NOMO-1 (cell line): Measurements from ENCODE around the gene IL36RN.

Source experiments
- DNase-seq, 2 experiments: peaks; one replicate each; lab custom pipeline; 2025; ENCODE audit not compliant: unreplicated experiment in 2 of 2; lab: John Stamatoyannopoulos, UW

The IL36RN gene

DNA sequence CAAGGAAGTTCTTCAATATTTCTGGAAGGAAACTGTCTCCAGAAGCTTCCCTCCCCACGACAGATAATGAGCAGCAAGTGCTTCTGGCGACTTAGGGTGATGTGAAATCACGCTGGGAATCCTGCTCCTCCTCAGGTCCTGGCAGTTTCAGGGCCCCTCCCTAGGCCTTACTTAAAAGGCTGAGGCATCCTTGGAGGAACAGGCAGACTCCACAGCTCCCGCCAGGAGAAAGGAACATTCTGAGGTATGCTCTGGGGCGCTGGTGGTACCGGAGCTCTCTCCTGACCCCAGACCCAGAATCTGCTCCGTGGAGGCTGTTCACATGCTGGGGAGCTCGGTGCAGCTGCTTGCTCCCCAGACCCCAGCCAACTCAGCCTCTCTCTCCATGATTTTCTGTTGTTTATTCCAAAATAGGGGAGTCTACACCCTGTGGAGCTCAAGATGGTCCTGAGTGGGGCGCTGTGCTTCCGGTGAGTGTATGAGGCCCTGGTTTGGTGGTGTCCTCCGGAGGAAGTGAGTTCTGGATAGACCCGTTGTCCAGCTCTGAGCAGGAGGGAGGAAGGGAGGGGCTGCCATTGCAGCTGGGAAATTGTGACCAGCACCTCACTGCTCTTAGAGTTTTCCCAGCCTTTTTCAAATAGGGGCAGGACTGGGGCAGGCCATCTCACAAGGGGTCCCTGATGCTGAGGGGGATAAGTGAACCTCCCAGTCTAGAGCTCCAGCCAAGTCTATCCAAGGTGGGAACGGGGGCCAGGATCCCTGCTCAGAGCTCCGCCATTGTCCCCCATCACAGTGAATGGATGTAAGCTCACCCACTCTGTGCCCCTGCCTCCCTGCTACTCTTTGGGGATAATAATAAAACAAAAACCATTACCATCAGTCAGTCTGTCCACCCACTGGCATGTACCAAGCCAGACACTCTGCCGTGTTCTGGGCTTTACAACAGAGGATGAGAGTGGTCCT, at the start of gene IL36RN:
Gene IL36RN, plus strand, starts transcription at position 201 of the 963 bp plus-strand sequence. Its CDS starts 241 bp downstream, at position 442.
- no peak for DNase-seq

DNA sequence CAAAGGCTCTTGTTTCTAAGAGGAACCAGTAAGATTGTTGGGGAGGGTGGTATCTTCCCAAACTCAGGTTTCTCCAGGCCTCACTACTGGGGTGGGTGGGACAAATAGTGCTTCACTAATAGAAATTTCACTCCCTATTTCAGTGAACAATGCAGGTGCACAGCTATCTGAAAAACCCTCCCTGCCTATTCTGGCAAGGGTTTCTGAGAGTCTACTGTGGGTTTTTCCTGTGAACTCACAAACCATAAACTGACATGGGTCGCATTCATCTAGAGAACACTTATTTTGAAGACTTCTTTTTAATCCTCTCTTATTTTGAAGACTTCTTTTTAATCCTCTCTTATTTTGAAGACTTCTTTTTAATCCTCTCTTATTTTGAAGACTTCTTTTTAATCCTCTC, 49.4 kb upstream of the IL36RN start:
- DNase-seq = no peak

DNA sequence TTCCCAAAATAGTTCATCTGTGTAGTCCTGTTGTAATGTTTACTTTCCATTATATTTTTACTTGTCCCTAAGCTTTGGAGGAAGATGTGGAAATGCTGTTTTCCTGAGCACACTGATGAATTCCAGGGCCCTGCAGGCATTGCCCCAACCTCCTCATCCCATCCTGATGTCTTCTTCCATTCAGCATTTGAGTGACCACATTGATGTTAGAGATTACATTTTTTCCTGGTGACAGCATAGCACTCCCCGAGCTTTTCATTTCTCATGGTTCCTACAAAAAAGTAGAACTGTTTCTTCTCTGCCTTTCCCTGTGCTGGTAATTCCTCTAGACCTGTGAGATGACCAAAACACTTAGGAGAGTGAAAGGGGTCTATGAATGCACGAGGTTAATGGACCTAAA, 48.9 kb upstream of the IL36RN start:
- DNase-seq = no peak

DNA sequence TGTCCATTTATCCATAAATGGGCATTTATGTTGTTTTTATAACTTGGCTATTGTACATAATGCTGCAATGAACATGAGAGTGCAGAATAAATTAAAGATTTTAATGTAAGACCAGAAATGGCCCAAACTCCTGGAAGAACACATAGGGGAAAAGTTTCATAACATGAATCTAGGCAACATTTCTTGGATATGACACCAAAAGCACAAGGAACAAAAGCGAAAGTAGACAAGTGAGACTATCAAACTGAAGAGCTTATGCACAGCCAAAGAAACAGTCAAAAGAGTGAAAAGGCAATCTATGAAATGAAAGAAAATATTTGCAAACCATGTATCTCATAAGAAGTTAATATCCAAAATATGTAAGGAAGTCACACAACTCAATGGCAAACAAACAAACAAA, 47.9 kb upstream of the IL36RN start:
- no peak for DNase-seq

DNA sequence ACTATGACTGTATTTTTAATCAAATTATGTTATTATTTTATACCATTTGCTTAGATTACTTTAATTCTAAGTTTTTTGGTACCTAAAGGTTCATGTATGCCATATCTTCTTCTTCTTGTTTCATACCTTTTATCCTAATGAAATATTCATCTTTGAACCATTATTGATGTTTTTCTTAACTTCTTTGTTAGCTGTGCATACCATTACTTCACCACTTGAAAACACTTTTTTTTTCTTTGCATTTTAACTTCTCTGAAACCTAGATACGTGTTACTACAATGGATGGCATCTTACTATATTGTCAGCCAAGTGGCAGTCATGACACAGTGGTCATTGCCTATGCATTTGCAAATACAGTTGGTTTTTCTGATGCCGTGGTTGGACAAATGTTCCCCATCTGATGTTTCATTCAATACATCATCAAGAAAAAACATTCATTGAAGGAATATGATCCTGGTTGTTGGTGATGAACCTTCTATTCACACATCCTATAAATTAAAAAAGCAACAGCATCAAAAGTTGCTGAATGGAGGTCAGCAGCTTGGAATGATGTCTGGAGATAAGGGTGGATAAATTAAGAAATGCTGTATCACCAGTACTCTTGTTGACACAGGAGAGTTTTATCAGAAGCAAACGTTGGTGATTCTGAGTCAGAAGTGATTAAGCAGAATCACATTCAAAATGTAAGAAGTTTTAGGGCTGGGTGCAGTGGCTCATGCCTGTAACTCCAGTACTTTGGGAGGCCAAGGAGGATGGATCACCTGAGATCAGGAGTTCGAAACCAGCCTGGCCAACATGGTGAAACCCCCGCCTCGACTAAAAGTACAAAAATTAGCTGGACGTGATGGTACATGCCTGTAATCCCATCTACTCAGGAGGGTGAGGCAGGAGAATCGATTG, 46.3 kb upstream of the IL36RN start:
- no peak for DNase-seq

DNA sequence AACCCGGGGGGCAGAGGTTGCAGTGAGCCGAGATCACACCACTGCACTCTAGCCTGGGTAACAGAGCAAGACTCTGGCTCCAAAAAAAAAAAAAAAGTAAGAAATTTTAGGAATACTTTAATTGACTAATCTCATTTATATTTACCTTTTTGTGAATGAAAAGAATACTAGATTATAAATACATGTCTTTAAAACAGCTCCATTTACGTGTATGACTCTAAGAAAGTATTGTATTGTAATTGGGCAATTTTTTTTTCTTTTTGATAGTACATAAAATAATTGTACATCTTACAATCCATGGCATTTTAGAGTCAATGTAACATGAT, 45.7 kb upstream of the IL36RN start:
- no peak for DNase-seq

DNA sequence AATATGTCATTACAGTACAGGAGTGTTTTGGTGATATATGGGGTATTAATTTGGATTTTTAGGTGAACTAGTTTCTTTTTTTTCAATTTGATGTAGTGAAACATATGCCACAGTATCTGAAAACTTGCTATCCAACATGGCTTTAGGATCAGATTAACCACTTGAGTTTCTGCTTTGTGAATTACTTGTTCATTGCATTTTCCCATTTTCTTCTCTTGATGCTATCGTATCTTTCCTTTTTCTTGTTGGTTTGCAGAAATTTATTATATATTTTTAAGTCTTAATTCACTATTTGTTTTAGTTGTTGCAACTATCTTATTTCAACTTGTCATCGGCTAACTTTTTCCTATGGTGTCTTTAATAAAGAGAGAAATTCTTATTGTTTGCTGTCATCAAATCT, 44.9 kb upstream of the IL36RN start:
- no peak for DNase-seq

DNA sequence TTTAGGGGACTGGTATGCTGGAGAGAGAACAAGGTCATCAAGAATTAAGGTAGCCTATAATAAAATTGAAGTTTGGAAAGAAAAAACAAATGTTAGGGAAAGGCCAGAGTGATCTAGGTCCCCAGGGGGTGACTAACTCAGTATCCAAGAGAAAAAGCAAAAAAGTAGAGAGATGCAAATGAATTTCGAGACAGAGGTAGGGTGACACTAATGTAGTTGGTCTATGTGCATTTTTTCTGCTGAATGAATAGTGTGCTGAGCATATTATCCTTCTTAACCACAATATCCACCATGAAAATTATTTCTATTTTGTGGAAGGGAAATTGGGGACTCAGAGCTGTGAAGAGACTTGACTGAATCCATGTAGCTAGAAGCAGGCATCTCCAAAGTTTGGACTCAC, 44.0 kb upstream of the IL36RN start:
- DNase-seq = no peak

DNA sequence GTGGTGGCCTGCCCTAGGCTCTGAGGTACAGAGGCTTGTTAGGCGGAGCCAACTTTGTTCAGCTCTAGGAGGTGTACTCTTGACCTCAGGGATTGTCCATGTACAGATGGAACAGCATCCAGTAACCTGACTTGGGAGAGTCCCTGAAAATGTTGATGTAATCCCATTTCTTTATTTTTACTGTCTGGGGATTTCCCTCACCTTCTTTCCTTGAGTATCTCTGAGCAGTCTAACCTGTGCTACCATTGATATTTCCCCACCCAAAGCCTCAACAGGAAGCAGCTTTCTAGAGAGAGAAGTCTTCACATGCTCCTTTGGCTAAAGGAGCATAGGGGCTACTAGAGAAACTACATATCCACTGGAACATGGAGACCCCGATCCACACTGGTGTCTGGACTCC, 43.3 kb upstream of the IL36RN start:
- DNase-seq = no peak

DNA sequence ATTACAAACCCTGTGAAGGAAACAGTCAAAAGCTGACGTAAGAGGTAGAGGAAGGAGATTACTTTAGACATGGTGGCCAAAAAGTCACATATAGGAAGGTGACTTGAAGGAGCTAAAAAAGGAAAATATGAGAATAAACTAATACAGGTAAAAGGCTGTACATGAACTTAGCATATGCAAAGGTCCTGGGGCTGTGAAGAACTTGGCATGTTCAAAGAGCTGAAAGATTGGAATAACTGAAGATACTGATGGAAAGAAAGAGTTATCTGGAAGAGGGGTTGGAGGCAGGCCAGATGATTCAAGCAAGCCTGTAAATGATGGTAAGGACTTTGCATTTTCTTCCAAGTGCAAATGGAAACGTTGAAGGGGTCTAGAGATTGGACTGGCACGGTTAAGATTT, 40.5 kb upstream of the IL36RN start:
- no peak for DNase-seq

DNA sequence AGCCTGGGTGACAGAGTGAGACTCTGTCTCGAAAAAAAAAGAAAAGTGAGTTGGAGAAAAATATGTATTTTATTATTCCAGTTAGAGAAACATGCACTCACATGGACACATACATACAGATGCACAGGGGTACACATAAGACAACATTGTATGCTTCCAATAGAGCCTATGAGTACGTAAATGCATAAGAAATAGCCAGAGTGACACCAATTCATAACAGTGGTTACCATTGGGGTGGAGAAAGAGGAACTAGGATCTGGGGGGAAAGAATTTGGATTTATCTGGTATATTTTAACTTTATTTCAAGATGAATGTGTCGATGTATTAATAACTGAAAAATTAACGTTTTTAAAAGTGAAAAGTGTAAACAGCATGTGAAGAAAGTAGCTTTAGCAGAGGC, 37.7 kb upstream of the IL36RN start:
- no peak for DNase-seq

DNA sequence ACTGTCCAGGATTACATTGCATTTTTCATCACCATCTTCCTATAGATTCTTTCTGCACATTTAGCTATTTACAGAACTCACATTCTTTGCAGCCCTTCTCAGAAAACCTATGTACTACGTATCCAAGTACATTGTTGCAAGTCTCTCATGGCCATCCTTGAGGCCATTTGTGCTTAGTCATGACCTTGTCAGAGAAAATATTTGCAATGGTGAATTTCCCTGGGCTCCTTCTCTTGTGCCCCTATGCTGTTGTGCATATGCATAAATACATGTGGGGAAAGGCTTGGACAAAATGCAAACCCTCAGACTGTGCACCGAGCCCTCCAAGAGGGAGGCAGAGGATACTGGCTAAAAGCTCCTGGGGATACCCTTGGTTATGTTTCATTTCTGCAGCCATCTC, 34.2 kb upstream of the IL36RN start:
- DNase-seq = no peak

DNA sequence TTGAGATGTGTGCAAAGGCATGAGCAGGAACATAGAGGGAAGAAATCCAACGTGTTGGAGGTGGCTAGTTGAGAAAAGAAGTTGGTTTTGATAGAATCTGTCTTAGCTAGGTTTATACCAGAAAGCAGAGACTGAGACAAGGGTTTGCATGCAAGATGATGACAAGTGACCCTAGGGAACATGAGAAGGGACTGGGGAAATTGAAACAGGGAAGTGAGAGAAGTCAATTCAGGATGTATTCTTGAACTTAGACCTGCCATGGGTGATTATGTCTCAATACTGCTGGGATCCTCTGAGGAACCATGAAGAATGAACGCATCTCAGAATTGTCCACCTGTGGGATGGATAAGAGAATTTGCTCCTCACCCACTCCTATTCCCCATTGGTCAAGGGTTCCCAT, 33.3 kb upstream of the IL36RN start:
- peak; percentile 19 to 74 for DNase-seq

DNA sequence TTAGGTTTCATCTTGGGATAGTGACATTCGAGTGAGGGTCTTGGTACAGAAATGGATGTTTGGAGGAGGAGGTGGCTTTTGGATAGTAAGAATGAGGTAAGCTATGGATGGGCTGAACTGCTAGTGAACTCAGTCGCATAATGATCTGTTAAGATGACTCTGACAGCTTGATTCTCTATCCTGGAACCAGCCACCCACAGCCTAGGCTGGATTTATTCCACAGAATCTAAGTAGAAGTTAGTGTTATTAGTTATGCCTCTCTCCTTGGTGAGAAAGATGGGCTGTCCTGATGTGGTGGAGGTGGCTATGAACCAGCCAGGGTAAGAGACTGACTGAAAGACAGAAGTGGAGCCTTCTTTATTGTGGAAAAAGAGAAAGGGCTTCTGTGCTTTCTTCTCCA, 31.3 kb upstream of the IL36RN start:
- DNase-seq = no peak

DNA sequence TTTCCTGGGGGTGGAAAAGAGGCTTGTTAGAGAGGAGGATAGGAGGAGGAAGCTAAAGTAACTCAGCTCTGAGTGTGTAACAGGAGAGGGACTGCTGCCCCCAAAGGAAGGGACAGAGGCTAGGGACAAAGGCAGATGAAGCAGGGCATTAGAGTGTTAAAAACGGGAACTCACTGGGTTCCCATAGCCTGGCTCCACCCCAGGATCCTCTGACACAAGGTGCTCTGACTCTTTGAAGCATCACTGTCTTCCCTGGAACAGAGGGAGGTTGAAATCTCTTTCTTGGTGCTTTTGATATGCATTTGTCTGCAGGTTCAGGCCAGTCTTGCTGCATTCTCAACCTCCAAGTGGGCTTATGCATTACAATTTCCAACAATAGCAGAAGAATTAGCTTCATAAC, 30.9 kb upstream of the IL36RN start:
- no peak for DNase-seq

DNA sequence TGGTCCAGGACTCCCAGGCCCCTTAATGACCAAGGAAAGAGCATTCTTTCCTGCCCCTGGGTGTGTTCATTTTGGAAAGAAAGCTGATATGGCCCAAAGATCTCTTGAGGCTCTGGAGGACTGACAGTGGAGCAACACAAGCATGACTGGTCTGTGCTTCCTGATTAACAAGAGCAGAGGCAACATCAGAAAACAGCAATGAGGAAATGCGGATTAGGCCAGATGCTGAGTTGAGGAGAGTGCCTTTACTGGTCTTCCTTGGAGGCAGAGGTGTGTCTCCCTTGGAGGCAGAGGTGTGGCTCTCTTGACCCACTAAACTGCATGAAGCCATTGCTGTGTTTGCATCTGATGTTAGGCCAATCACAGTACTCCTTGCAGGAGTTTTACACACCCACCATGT, 26.3 kb upstream of the IL36RN start:
- no peak for DNase-seq

DNA sequence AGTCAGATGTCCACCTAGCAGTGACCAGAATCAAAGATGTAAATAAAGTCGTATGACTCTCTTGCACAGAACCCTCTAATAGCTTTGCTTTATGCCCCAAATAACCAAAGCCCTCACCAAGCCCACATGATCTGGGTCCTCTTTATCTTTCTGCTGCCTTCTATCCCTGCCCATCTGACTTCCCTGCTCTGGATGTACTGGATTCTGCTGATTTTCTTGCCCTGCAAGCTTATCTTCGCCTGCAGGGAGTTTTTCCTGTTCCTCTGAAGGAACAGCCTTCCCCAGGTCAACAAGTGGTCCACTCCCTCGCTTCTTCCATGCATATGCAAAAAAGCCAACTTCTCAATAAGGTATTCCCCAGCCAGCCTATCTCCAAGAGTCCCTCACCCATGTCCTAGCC, 25.0 kb upstream of the IL36RN start:
- no peak for DNase-seq

DNA sequence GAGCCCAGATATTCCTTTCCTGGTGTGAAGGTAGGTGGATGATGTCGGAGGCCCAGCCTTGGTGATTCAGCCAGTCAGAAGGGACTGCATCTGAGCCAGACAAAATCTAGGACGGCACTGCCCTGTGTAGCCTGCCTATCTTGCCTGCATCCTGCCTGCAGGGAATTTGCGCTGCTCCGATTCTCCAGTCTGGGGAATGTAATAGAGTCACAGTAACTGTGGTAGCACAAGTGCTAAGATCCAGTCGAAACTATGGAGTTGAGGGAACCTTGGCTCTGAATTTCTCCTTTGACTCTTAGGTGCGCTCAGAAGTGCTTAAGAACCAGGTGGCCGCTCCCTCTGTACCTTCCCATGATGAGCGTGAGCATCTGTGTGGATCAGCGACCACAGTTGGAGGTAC, 22.2 kb upstream of the IL36RN start:
- no peak for DNase-seq

DNA sequence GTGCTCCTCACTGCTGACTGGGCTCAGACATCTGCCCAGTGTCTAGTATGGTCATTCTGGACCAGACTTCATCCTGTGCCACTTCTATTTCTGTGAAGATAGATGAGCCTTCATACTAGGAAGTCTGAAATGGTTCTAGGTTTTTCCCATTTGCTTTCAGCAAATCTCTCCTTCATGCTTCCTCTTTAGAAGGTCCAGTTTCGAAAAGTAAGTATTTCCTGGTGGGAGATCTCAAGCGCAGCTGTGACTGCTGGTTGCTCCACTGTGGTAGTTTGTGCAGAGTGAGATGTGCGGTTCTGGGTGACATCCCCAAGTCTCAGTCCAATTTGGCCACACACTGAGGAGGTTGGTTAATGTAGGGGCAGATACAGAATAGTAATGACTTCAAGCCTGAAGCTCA, 20.7 kb upstream of the IL36RN start:
- DNase-seq = peak in 1 of 2 experiments; percentile 30

DNA sequence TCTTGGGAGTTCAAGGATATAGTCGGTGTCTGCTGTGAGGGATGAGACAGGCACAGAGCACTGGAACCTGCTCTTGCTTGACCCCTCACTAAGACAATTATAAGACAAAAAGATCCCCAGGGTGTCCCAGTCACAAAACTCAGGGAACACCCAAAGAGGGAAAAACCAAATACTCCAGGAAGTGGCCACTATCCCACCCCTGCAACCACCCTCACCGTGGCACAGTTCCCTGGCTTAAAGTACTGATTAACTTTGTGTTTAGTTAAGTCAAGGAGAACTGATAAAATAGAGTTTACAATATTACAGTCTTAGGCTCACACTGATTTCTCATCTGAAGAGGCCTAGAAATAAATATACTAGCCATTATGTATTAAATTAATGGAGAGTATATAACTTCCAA, 19.8 kb upstream of the IL36RN start:
- DNase-seq = no peak

DNA sequence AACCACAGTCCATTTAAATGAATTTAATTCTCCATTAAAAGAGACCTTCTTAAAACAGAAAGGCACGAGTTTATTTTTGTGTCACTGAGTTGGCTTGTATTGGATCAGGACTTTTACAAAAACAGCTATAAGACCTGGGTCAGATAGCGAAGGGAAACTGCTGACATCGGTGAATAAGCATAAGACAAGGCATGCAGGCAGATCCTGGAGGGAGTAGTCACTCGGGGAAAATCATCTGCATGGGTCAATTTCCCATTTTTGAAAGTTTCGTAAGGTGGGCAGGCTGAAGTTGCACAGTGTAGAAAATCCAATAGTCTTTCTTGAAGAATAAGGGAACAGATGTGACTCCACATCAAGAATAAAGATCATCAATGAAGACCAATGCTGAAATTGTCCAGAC, 19.3 kb upstream of the IL36RN start:
- no peak for DNase-seq

DNA sequence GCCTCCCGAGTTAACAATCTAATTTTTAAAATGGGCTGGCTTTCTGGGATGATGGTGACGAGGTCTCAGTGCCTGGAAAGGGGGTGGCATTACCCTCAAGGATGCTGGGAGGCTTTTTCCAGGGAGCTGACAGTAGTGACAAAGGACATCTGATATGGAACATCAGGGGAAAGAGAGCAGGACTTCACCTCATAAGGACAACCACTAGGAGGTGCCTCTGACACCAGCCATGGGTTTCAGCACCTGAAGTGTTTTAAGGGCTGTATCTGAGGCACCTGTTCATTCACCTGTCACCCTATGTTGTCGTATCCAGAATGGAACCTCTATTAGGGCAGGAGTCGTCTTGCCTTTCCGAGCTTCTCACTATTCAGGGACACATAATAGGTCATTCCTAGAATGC, 17.1 kb upstream of the IL36RN start:
- no peak for DNase-seq
